ENCODE data around the gene EIF4E2.
"Not testable (repeated sequence)": the region's sequence is repeated elsewhere in the genome, so short reads cannot be mapped to it uniquely, and the experiment has no call there.

The EIF4E2 gene

DNA sequence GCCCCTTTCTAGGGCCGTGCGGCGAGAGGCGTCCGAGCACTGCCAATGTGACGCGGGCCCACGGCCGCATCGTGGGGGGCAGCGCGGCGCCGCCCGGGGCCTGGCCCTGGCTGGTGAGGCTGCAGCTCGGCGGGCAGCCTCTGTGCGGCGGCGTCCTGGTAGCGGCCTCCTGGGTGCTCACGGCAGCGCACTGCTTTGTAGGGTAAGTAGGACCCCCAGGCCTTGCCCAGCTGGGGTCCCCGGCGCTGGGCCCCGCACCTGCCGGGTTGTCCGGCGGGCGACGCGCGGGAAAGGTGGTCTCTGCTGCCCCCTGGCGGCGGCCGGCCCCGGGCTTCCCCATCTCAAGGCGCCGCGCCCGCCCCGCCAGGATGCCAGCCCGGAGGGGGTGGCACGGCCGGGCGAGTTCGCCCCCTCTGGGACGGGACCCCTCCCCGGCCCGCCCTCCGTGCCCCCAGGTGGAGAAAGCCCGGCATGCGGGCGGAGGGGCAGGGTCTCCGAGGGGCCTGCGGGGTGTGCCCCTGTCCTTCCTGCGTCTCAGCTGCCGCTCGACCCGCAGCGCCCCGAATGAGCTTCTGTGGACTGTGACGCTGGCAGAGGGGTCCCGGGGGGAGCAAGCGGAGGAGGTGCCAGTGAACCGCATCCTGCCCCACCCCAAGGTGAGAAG lies 28.4 kb upstream of the EIF4E2 start:
- no peak for DNase-seq (ENCODE audit: low read depth in 2 of 2)

GRCh38 chr2:232522623-232523401 lies 27.7 kb upstream of the EIF4E2 start:
- DNase-seq (ENCODE audit: low read depth in 2 of 2), result no peak

DNA sequence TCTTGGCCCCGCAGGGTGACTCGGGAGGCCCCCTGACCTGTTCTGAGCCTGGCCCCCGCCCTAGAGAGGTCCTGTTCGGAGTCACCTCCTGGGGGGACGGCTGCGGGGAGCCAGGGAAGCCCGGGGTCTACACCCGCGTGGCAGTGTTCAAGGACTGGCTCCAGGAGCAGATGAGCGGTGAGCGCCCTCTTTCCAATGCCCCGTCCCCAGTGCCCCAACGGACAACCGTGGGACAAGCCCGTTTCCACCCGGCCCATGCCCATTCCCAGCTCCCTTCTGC lies 27.1 kb upstream of the EIF4E2 start:
- DNase-seq (ENCODE audit: low read depth in 2 of 2), result no peak

DNA sequence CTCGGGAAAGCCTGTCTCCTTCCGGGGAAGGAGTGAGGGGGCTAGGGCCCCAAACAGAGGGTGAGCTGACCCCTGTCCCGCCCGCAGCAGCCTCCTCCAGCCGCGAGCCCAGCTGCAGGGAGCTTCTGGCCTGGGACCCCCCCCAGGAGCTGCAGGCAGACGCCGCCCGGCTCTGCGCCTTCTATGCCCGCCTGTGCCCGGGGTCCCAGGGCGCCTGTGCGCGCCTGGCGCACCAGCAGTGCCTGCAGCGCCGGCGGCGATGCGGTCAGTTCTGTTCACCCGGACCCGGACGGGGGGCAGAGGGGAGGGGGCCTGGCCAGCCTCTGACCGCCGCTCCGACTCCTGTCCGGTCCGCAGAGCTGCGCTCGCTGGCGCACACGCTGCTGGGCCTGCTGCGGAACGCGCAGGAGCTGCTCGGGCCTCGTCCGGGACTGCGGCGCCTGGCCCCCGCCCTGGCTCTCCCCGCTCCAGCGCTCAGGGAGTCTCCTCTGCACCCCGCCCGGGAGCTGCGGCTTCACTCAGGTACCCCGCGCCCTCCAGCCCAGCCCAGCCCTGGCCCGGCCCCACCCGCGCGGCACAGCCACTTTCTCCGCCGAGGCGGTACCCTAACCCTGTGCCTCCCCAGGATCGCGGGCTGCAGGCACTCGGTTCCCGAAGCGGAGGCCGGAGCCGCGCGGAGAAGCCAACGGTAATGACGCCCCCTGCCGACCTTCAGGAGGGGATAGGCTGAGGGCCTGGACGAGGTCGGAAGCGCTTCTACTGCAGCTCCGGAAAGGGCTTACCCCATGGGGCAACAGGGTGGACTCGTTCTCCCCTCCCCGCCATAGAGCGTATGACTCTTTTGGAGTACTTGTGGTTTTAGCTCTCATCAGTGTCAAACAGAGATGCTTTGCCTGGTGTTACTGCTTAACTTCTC lies 26.5 kb upstream of the EIF4E2 start:
- DNase-seq (ENCODE audit: low read depth in 2 of 2), result no peak

- DNase-seq (ENCODE audit: low read depth in 2 of 2), result no peak
Measured at GRCh38 chr2:232524771-232525170, 25.7 kb upstream of the EIF4E2 start.

GRCh38 chr2:232525199-232525598 lies 25.3 kb upstream of the EIF4E2 start:
- DNase-seq (ENCODE audit: low read depth in 2 of 2), result no peak

DNA sequence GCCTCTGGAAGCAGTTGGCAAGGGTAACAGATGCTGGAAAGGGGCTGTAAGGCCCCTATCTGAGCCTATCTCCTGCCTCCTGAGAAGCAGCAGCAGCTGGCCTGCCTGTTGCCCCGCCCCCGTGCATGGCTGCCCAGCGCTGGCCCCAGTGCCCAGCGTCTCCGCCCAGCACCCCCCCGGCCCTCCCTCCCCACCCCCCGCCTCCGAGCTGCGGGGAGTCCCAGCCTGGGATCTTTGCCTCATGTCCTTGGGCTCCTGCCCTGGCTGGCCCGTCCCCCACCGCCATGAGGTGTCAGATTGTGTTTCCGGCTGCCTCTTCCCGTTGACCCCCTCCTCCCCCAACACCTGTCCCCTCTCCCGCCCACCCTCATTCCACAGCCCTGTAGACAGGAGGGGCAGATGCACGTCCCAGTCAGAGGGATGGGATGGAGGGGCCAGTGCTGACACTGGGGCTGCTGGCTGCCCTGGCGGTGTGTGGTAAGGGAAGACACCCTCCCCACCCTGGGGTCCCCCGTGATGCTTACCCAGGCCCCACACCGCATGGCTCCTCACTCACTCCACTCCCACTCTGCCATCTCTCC lies 24.6 kb upstream of the EIF4E2 start, which contains the start of gene CHRND:
Gene CHRND, plus strand, starts transcription at position 370 of the 581 bp plus-strand sequence. Its CDS starts 56 bp downstream, at position 426.
- no peak for DNase-seq (ENCODE audit: low read depth in 2 of 2)

GRCh38 chr2:232526372-232526941 lies 24.0 kb upstream of the EIF4E2 start:
- DNase-seq (ENCODE audit: low read depth in 2 of 2), result no peak

DNA sequence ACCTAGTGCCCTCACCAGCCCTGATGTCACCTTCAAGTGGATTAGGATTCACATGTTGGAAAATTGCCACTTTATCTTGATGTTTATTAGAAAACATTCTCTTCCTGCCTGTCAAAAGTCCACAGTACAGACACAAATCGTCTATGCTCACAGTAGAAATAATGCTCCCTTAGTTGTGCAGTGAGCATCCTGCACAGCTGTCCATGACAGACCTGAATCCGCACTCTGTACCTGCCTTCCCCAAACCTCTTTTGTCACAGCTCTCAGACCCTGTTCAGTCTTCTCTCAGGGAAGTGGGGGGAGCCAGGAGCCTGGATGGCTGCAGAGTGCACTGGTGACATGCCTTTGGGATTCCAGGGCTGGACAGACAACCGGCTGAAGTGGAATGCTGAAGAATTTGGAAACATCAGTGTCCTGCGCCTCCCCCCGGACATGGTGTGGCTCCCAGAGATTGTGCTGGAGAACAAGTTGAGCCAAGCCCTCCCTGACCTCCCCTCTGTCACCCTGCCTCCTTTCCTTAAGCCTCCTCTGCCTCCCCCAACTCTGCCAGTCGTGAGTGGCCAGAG lies 22.5 kb upstream of the EIF4E2 start:
- DNase-seq (ENCODE audit: low read depth in 2 of 2), result no peak

- DNase-seq (ENCODE audit: low read depth in 2 of 2), result no peak
Measured at GRCh38 chr2:232528746-232529460, 21.6 kb upstream of the EIF4E2 start.

DNA sequence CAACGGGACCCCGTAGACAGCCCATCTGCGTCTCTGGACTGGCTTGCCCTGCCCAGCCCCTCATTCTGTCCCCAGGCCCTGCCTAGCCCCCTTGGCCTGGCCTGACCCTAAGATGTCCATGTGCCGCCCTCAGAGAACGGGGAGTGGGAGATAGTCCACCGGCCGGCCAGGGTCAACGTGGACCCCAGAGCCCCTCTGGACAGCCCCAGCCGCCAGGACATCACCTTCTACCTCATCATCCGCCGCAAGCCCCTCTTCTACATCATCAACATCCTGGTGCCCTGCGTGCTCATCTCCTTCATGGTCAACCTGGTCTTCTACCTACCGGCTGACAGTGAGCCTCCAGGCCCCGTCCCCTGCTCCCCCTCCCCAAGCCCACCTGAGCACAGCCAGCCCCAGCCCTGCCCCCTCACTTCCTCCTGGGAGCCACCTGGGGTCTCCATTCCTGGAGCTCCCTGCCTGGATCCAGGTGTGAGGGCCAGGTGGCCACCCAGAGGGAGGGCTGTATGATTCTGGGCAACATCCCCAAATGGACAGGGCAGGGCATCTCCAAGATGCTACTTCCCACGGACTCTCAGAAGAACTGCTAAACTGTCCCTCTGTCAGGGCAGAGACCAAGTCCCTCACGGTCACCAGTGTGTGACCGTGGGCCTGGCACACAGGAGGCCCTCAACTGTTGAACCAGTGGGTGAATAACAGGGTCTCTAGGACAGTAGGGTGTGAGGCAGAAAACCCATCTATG lies 20.5 kb upstream of the EIF4E2 start:
- DNase-seq (ENCODE audit: low read depth in 2 of 2), result no peak

DNA sequence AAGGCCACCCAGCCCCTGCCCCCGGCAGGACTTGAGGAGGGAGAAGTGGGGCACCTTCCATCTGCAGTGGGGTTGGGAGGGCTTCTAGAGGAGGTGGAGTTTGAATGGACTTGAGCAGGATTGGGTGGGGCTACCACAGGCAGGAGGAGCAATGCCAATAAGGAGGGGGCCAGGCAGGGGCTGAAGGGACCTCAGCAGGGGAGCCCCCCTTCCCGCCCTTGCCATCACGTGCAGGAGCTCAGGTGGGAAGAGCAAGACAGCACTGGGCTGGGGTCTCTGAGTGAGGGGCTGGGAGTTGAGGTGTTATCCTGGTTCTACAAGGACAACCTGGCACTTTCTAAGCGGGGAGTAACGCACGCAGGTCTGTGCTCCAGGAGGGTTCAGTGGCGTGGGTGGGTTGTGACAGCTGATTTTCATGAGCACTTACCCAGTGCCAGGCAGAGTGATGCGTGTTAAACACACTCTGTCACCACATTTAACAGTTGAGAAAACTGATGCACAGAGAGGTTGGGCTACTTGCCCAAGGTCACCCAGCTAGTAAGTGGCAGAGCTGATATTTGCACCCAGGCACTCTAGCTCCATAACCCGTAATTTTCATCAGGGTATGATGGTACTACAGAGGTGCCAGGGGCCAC lies 19.7 kb upstream of the EIF4E2 start:
- no peak for DNase-seq (ENCODE audit: low read depth in 2 of 2)

DNA sequence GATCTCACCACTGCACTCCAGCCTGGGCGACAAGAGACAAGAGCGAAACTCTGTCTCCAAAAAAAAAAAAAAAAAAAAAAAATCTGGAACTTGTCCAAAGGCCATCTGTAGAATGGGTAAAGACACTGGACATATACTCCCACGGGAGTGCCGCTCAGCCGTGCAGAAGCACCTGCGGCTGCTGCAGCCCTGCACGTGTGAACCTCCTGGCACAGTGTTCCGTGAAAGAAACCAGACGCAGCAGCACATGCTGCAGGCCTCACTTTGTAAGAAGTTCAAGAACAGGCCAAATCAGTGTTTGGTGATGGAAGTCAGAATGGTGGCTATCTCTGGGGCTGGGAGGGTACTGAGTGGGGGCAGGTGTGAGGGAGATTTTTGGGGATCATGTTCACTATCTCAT lies 18.1 kb upstream of the EIF4E2 start:
- no peak for DNase-seq (ENCODE audit: low read depth in 2 of 2)

GRCh38 chr2:232532821-232533220 lies 17.7 kb upstream of the EIF4E2 start:
- not testable (repeated sequence) for DNase-seq (ENCODE audit: low read depth in 2 of 2)

DNA sequence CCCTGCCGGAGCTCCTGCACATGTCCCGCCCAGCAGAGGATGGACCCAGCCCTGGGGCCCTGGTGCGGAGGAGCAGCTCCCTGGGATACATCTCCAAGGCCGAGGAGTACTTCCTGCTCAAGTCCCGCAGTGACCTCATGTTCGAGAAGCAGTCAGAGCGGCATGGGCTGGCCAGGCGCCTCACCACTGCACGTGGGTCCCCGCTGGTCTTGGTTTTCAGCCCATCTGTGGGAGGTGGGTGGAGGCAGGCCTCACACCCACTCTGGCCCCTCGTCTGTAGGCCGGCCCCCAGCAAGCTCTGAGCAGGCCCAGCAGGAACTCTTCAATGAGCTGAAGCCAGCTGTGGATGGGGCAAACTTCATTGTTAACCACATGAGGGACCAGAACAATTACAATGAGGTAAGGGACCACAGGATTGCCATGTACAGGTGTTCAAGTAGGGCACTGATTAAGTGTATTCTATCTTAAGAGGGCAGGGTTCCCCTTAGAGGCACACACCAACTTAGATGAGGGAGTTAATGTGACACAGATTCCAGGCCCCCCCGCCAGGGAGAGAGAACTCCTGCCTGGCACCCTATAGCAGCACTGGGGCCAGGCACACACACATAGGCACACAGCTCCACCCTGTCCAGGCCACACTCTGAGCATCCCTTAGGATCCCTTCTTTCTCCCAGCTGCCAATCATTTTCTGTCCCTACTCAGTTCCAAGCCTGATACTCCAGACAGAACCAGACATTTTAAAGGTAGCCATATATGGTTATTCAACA lies 16.4 kb upstream of the EIF4E2 start:
- no peak for DNase-seq (ENCODE audit: low read depth in 2 of 2)

DNA sequence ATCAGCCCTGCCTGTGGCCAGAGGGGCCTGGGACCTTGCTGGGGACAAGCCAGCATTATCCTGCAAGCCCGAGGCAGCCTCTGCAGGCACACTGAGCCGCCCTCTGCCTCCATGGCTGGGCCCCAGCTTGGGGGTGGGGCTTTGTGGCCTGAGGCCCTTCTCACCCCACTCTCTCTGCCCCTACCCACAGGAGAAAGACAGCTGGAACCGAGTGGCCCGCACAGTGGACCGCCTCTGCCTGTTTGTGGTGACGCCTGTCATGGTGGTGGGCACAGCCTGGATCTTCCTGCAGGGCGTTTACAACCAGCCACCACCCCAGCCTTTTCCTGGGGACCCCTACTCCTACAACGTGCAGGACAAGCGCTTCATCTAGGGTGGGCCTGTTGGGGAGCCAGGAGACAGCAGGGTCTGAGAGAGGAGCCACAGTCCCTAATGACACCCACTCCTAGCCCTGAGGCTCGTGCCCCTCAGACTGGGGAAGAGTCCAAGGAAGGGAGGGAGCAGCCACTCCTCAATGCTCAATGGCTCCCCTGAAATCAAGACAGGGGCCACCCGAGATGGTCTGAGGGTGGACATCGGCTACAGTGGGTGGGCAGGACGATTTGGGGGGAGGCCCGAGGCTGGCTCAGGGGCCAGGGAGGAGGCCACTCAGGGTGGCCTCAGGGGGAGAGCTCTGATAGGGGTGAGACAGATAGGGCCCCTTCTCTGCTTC lies 15.4 kb upstream of the EIF4E2 start:
- no peak for DNase-seq (ENCODE audit: low read depth in 2 of 2)

DNA sequence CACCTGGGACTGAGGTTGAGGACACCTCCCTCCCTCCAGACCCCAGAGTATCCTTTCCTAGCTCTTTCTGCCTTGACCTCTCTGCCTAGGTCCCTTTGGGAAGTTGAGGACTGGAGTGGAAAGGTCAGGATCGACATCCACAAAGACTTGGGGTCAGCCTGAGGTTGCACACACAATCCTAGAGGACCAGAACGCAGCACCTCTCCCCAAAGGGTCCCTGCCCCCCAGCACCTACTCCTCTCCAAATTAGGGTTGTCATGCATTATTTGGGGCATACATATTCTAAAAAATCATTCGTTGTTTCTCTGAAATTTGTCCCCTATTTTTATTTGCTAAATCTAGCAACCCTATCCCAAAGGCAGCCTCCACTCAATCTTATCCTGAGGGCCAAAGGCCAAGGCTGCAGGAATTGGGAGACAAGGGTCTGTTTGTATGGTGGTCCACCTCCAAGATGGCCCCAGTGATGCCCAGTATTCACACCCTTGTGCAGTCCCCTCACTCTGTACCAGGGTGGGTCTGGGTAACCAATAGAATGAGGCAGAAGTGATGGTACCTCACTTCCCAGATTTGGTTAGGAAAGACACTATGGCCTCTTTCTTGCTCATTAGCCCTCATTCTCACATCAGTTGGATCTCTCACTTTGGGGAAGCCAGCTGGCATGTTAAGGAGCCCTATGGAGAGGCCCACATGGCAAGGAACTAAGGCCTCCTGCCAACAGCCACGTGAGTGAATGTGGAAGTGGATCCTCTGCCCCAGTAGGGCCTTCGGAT lies 14.5 kb upstream of the EIF4E2 start:
- DNase-seq (ENCODE audit: low read depth in 2 of 2), result no peak

All from fibroblast of skin of left biceps (primary cell).